Stimulated activated CD8-positive, alpha-beta memory T cell treated with anti-CD3 and anti-CD28 coated beads, Interleukin-15, amount 100 ng/mL, for 48 hours (primary cell): ENCODE data around the gene TMEM191B.
"Not testable (repeated sequence)": the region's sequence is repeated elsewhere in the genome, so short reads cannot be mapped to it uniquely, and the experiment has no call there.

ENCODE experiments used
- DNase-seq, 2 donors: peaks; one replicate each; pipeline ENCODE4 v3.0.0-alpha.2; 2020; ENCODE audit warnings: low read depth in 2 of 2

Gene TMEM191B

DNA sequence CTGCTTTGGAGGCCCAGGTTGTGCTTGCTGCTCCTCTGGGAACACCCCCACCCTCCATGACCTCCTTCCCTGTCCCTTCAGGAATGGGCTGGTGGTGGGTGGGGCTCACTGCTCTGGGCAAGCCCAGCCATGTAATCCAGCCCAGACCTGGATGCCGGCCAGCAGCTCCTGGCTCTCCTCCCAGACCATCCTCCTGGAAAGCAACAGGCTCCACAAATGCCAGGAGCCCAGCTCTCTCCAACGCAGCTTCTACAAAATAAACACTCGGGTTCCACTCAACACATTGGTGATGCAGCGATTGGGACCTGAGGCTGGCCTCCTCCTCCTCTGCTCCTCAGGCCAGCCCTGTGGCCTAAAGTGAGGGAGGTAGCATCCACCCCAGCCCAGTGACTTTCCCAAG, 30.9 kb downstream of the TMEM191B start:
- not testable (repeated sequence) for DNase-seq

DNA sequence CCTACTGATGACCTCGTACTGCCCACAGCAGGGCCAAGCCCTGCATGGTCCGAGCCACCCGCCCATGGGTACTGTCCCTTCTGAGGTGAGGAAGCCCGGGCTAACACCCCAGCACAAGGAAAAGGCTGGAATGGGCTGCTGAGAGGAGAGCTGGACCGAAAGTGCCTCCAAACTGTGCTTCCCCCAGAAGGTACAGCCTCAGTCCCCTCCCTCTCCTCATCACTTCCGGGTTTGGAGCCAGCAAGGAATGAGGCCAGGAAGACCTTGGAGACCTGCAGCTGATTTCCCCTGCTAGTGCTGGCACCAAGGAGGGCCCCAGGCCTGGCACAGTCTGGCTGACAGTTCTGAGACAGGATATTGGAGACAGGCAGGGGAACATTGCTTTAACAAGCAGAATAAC, 31.3 kb downstream of the TMEM191B start:
- not testable (repeated sequence) for DNase-seq

DNA sequence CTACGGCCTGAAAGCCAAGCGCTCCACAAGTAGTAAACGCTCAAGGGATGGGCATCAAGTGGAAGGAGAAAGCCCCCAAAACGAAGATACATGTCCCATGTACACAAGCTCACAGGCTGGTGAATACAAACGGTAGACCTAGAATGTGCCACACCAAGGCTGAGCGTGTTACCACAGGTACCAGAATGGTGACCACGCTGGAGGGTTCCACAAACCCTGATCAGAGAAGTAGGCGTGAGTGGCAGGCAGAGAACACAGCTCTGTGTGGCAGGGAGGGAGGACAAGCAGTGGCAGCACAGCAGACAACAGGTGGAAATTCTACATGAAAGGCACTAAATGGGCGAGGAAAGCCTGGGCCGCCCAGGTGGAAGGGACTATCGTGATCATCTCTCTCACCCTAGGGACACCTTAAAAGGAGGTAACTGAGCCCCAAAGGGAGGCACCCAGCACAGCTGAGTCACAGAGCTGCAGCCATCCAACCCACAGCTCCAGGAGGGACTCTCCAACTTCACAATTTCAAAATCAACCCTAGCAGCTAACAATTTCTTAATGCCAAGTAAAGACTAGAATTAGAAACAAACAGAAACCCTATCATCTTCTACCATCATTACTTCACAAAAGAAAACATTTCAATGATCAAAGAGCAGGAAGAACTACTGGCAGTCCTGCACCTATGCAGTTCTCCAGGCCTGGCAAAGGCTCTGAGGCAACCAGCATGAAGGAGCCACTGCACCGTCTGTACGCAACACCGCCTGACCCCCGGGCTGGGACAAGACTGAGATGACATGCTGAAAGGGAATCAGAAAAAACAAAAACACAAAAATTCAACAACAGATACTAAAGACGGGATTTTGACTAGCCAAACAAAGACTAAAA, 32.7 kb downstream of the TMEM191B start:
- DNase-seq, result not testable (repeated sequence)

DNA sequence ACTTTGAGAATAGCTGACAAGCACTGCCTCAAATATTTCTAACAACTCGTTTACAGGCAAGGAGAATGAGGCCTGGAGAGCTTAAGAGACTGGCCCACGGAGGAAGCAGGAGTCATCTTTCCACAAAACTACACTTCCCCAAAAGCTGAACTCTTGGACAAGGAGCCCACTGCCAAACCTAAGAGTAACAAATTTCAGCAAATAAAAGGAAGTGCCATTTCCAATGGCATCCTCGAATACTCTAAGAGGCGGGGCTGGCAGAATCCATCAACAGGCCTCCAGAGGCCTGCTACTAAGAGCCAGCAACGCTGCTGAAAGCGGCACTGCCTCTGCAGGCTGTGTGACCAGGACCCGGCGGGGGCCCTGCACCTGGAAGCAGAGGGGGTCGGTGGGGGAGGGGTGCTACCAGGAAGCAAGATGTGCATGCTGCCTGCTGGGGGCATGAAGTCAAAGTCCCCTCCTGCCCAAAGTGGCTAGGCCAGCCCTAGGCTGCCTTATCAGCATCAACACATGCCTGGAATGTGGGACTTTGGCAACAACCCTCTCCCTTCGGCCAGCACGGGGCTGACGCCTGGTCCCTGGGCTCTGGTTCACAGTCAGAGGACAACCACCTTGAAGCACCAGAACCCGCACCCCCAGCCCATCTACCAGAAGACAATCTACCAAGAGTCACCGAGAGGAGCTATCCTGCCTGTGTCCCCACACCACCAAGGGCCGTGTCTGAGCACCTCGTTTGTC, 43.1 kb downstream of the TMEM191B start:
- DNase-seq, result not testable (repeated sequence)

DNA sequence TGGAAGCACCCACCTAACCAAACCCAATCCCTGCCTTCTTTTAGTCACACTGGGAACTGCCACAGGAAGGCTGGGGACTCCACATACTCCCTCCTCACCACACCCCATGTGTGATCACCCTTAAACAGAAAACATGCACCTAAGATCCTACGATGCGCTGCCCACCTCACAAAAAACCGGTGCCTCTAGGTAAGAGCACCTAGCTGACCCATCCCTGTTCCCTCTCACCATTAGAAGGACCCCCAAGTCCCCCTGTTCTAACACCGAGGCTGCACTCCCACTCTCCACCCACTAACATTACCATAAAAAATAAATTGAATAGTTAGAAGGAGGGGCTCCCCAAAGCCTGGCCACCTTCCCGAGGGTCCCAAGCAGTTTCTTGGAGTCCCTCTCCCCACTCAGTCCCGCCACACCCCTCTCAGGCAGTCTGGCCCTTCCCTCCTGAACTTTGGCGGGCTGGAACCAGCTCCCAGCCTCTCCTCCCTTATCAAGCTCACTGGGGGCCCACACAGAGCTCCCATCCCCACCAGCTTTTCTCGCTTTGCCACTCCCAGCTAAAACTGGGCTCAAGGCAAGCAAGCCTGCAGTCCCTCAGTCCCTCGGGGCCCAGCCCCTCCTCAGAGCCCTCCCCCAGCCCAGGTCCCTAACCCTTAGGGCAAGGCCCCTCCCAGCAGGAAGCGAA, 46.0 kb downstream of the TMEM191B start:
- not testable (repeated sequence) for DNase-seq

DNA sequence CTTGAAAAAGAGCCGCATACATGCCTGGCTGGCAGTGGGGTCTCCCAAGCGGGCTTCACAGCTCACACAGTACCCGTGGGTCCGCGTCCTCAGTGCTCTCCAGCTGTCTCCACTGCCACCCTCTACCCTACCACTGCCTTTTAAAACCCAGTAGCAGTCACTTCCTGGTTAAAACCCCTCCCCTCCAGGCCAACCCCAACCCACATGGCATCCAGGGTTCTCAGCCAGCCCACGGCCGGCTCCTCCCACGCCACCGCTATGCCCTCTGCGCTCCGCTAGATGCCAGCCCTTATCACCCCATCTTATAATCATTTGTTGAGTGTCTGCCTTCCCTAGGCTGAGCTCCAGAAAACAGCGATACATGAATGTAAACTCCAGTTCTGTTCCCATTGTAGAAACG, 47.0 kb downstream of the TMEM191B start:
- DNase-seq, result not testable (repeated sequence)

DNA sequence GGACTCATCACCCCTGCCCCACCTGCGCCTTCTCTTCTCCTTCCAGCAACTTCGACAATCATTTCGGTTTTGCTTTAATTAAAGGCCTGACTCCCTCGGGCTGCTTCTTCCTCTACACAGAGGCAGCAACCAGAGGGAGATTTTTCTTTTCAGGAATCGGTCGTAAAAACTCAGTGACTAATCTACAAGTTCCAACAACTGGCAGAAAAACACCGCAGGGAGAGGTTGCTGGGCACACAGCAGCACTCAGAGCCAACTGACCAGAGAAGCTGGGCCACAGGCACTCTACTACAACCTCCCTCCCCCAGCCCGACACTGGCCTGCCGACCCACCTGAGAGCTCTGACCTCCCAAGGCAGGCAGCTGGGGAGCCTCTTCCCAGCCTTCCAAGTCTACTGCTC, 48.1 kb downstream of the TMEM191B start:
- not testable (repeated sequence) for DNase-seq

DNA sequence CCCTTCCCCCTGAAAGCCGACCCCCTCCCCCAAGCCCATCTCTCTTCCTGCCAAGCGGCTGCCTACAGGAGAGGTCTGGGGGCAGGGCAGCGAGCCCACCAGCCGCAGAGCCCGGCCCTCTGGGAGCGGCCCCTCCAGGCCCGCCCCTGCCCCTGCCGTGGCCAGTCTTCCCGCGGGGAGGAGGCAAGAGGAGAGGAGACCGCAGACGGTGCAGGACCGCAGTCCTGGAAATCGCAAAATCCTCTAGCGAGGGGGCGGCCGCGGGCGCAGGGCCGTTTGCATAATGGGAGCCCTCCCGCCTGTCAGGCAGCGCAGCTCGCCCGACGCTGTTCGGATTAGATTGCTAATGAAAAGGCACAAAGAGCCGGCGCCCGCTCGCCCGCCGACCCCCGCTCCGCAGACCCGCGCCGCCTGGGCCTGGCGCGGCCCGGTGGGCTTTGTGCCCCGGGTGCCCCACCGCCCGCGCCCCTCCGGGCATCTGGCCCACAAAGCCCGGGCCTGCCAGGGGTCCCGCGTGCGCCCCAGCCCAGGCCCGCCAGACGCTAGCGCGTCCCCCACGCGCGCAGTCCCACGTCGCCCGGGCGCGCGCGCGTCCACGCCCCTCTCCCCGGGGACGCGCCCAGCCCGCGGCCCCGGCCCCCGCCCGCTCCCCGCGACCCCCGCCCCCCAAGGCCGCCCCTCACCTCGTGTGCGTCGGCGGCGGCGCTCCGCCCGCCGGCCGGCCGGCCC, 49.7 kb downstream of the TMEM191B start:
- DNase-seq, result not testable (repeated sequence)

DNA sequence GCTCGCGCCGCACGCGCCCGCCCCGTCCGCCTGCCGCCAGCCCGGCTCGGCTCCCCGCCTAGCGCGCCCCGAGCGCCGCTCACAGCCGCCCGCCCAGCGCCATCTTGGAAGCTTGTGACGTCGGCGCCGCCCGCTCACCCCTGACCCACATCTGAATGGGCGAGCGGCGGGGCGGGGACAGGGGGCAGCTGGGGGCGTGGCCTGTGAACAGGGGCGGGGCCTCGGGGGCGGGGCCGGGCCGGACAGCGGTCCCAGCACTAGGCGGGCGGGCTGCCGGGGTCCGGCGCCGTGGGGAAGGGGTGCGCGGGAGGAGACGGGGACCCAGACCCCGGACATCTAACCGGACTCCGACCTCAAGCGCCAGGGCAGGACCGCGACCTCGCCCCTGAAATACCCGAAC, 50.2 kb downstream of the TMEM191B start:
- not testable (repeated sequence) for DNase-seq
